Dermis microvascular lymphatic vessel endothelial cell (primary cell): ENCODE measurements around the gene SFXN1. TPM values are rescaled to one million over a fixed set of nuclear protein-coding genes. Genes with fewer than 3 reads are reported as not detected.
"Not testable (repeated sequence)": the region's sequence is repeated elsewhere in the genome, so short reads cannot be mapped to it uniquely, and the experiment has no call there.

Experiments
- DNase-seq, 2 donors: peaks; one replicate each; pipeline versions ENCODE4 v3.0.0 to v3.0.0-alpha.2; 2010; ENCODE audit warnings: low read depth in 2 of 2
- total RNA-seq: library from RNA; depleted of rRNA; stranded (reverse); fragments of >200 nt; gene quantifications from 2 replicates; pipeline ENCODE4 v1.2.1, GENCODE V29; 2014

Gene SFXN1, protein sequence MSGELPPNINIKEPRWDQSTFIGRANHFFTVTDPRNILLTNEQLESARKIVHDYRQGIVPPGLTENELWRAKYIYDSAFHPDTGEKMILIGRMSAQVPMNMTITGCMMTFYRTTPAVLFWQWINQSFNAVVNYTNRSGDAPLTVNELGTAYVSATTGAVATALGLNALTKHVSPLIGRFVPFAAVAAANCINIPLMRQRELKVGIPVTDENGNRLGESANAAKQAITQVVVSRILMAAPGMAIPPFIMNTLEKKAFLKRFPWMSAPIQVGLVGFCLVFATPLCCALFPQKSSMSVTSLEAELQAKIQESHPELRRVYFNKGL
- 67.4 and 71.8 TPM in 2 replicates for total RNA-seq

DNA sequence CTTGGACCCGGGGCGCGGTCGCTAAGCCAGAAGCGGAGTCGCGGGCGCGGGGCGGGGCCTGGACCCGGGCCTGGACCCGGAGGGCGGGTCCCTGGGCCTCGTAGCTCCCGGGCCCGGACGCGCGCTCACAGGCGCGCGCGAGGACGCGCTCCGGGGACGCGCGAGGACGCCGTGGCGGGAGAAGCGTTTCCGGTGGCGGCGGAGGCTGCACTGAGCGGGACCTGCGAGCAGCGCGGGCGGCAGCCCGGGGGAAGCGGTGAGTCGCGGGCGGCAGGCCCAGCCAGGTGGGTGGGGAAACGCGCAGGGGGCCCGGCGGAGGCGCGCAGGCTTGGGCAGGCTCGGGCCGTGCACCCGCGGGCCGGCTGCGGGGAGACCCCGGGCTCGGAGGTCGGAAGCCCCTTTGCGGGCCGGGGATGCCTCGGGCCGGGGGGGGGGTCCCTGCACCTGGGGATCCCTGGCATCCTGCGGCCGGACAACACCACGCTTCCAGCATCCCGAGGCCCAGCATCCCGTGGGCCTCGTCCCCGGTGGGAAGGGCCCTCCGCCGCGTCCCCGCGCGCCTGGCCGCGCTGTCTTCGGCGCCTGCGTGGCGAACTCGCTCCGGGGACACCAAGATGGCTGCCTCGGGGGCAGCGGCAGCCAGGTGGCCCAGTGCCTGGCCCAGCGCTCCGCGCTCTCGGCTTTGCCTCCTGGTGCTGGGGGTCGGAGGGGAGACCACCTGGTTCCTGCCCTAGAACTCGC lies at the start of gene SFXN1:
TSS of gene SFXN1 (plus strand) at position 177 of the 741 bp plus-strand sequence. CDS start 13,544 bp downstream, outside the sequence.
- DNase-seq, result peak; percentile 30 to 68

DNA sequence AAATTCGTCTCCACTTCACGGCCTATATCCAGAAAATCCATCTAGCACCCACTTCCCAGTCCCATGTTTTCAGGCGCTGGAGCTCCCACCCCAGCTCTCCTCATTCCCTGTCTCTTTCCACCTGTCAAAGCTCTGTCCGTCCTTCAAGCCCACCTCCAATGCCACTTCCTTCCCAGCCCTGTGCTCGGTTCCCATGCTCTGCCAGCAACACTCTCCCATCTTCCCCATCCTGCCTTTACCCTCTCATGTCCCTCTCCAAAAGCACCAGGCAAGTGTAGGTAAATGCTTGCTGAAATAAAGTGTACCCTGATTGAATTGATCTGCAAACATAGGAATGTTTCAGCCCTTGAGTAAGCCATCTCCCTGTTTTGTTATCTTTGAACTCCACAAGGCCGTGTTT lies 43.6 kb upstream of the SFXN1 start:
- DNase-seq, result no peak

DNA sequence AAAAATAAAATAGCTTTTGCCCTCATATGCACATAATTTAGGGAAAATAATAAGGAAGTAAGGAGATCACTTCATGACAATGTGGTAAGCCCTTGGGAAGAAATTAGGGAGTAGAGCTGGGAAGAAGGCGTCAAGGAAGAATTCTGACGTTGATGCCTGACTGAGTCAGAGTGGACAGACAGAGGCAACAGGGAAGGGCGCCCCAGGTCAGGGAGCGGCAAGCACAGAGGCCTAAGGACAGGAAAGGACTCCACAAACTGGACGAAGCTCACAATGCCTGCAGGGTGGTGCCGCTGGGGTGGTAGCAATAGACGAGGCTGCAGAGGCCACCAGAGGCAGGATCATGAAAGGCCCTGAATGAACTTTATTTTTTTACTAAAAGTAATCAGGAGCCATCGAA lies 42.0 kb upstream of the SFXN1 start:
- no peak for DNase-seq

DNA sequence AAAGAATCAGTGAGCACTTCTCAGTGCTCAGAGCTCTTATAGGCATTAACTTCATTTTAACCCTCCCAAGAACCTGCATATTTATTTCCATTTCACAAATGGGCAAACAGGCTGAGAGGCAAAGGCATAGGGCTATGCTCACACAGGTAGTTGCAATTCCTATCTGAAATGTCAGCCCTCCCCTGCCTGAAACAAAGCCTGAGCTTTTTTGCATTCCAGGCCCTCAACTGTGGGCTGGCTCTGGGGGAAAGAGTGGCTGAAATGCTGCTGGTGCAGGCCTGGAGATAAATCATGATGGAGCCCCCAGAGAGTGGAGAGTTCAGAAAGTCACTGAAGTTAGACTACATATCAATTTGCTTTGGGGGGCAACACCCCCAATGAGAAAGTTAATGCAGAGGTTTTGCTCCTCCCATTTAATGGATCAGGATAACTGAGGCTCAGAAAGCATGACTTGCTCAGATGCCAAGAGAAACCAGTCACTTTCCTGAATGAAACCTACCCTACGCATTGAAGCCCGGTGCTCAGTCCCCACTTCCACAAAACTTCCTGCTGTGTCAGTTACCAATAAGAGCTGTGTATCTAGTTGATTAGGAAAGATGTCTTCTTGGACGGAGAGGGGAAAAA lies 40.0 kb upstream of the SFXN1 start:
- no peak for DNase-seq

DNA sequence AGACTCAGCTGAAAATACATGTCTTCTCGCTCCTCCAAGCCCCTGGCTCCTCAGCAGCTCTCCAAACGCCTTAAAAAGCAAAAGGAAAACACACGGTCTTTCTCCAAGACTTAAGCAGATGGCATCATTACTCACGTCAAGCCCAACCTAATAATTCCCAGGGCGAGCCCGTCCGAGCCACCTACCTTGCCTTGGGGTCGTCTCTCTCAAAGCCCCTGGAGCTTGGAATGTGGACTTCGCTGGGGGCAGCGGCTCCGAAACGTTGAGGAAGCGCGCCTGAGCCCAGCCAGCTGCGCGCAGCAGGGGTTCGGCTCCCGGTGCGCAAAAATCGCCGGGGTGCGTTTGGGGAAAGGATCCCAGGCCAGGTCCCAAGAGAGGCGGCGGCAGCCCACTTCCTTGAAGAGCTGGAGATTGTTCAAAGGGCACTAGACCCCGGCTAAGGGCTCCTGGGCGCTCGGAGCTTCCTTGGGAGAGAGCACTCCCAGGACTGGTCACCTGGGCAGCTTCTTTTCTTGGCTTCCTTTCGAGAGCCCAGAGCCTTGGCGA lies 34.8 kb upstream of the SFXN1 start:
- no peak for DNase-seq

DNA sequence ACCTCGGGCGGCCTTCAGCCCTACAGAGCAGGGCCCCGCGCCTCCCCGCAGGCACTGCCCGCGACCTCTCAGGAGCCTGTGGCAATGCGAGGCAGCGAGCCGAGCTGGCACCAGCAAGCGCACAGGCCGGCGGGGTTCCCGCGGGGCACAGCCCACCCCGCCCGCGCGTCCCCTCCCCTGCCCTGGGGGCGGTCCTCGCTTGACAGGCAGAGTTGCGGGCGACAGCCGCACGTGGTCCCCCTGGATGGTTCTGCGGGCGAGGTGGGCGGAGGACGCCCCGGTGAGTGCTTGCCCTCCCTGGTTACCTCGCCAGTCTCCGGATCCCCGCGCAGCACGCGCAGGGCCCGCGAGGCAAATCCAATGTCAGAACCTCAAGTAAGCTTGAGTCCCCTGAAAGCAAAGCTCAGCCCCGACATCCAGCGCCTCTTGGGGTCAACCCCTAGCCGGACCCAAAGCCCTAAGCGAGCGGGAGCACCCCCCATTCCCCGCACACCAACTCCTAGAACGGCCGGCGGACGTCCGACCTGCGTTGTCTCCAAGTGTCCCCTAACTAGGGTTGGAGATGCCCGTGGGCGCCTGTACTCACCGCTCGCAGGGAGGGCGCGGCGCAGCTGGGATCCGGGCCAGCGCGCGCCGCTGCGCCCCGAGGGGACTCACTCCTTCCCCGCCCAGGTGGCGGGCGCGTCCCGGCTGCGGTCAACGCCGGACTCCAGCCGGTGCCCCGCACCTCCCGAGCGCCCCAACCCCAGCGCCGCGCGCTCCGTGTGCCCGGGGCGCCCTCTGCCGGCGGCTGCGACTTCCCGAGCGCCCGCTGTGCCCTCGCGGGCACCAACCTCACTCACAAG lies 34.1 kb upstream of the SFXN1 start, which contains the start of gene DRD1:
TSS of gene DRD1 (minus strand) at position 123 of the 845 bp plus-strand sequence. CDS start 1,083 bp downstream, outside the sequence.
- peak in 1 of 2 donors; percentile 27 for DNase-seq

DNA sequence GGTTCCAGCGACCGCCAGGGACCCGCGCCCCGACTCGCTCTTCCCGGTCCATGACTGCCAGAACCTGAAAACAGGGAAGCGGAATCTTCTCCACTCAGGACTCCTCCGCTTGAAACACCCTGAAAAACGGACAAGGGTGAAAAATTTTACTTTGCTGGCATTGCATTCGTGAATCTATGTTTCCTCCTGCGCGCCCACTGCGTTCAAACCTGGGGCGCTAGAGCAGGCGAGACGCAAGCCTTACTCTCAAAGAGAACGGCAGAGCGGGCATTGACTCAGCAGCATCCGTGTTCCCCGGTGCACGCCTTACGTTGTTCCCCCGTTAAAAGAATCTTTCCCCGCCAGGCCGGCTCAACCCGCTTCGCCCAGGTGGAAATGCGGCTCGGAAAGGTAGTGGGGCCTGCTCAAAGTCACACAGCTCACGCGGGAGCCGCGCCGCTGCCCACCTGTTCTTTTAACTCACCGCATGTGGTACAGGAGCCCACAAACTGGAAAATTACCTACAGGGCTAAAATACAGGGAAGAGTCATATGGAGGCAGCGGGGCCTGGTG lies 33.4 kb upstream of the SFXN1 start:
- no peak for DNase-seq

DNA sequence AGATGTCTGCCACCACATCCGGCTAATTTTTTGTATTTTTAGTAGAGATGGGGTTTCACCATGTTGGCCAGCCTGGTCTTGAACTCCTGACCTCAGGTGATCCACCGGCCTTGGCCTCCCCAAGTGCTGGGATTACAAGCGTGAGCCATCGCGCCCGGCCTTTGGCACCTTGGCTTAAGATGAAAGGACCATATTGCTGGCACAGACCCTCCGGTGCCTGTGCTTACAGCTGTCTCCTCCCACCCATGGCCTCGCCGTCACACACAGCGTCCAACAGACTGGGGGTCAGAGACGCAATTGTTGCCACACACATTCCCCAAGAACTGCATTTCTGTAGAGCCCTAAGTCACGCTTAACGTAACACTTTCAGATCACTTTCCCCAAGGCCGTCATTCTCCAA lies 32.0 kb upstream of the SFXN1 start:
- DNase-seq, result not testable (repeated sequence)

DNA sequence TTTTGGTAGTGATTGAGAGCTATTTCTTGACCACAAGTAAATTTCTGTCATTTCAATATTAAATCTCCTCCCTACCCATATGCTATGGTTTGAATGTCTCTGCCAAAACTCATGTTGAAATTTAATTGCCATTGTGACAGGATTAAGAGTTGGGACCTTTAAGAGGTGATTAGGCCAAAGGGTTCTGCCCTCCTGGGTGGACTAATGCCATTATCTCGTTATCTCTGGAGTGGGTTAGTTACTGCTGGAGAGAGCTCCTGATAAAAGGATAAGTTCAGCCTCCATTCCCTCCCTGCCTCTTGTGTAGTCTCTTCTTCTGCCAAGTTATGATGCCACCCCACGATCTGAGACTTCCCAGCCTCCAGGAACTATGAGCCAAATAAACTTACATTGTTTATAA lies 30.8 kb upstream of the SFXN1 start:
- no peak for DNase-seq

DNA sequence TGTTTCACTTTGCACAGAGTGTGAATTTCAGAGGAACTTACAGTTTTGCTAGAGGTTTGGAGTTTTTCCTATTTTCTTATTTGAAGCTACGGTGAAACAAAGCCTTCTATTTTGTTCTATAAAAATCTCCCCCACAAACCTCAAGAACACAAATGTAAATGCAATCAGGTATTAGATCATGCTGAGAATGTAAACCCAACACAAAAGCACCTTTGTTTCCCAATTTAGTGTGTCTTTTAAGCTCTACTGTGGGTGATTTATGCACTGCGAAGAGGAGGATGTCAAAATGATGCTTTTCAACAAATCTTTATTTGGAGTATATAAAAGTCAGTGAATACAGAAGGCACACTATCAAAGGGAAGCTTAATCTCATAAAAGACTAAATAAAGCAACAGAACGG lies 30.1 kb upstream of the SFXN1 start:
- no peak for DNase-seq

DNA sequence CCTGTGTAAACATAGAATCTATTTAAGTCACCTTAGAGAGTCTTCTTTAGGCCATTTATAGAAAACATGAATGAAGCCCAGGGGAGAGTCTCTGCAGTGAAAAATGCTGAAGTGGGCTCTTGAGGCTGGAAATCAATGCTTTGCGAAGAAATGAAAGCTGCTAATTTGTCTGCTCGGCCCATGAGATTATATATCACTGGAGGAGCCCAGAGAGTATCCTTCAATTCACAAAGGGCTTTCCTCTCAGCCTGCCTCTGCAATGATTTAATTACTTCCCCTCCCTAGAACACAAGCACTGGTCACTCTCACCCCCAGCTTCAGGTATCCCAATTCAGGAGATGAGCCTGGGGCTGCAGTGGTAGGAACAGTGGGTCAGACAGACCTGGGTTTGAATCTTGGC lies 26.2 kb upstream of the SFXN1 start:
- no peak for DNase-seq

DNA sequence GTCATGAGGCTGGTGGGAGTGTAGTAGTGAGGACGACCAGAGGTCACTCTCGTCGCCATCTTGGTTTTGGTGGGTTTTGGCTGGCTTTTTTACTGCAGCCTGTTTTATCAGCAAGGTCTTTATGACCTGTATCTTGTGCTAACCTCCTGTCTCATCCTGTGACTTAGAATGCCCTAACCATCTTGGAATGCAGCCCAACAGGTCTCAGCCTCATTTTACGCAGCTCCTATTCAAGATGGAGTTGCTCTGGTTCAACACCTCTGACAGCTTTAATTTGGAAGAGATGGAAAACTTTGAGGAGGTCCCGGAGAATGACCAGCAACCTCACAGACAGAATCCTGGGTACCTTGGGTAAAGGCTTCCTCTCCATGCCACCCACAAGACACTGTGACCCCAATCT lies 24.0 kb upstream of the SFXN1 start:
- DNase-seq, result not testable (repeated sequence)

DNA sequence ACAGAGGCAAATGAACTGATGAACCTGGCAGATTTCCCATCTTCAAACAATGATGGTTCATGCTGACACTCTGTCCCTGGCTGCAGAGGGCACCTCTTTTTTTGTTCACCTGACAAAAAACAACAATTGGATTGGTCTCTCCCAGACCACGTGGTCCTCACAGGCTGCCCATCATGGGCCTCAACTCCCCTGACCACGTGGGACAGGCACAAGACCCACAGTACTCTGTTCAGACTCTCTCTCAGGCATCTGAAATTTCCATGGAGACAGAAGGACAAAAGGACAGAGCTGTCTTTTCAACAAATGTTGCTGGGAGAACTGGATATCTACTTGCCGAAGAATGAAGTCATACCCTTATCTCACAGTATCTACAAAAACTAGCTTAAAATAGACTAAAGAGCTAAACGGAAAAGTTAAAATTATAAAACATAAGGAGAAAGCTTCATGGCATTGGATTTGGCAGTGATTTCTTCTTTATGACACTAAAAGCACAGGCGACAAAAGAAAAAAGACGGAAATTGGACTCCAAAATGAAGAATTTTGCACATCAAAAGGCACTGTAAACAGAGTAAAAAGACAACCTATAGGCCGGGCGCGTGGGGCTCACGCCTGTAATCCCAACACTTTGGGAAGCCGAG lies 22.1 kb upstream of the SFXN1 start:
- DNase-seq, result no peak

DNA sequence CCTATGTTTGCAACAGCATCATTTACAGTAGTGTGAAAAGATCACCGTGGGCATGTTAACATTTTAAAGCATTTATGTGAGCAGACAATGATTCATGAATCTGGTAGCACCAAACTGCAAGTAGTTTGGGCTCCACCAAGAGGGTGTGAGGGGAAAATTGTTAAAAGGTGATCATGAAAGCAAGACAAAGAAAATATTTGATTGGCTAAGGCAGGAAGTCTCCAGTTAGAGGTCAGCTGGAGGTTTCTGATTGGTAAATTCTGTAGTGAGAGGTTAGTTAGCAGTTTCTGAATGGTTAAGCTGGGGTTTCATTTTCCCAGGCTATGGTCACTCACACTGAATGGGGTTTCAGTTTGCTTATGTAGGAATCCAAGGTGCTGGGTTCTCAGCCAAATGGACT lies 20.9 kb upstream of the SFXN1 start:
- DNase-seq, result no peak

DNA sequence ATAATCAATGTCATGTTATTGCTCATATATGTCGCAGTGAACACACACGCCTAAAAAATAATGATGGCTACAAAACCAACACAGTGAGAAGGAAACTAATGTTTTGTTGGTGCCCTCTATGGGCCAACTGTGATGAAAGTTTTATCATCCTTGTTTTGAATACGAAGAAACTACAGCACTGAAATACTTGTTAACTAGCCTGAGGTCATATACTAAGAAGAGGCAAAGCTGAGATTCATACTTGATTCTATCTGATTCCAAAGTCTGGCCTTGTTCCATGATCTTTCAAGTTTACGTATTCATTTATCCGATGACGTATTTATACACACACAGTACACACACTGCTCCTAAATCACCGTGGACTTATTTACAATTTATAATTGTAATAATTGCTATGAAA lies 18.2 kb upstream of the SFXN1 start:
- DNase-seq, result no peak

DNA sequence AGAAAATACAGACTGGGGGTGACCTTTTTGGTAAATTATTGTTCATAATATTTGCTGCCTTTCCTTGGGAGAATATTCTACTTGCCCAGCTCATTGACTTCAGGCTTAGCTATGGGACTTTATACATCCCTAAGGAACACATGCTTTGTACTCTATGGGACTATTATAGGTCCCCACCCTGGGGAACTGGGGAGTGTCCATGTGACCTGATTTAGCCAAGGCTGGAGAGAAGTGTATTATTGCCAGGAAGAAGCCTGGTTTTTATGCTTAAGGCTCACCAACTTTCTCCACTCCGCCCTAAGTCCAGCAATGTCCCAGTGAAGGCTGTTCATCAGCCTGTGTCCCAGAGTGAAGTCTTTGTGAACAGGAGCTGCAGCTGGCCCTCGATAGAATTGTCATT lies 17.8 kb upstream of the SFXN1 start:
- no peak for DNase-seq

DNA sequence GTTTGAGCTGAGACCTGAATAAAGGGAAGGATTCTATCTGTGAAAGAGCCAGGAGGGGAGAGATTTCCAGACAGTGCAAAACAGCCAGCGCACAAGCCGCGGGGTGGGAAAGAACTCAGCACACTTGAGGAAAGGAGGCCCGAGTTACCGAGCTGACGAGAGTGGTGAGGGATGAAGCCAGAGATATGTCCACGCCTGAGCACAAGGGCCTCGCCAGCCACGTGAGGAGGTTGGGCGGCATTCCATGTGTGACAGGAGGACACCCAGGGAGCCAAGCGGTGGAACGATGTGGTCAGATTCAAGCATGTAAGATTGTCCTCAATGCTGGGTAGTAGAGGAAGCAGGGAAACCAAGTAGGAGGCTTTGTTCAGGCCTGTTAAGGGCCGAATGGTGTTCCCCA lies 17.0 kb upstream of the SFXN1 start:
- DNase-seq, result no peak

DNA sequence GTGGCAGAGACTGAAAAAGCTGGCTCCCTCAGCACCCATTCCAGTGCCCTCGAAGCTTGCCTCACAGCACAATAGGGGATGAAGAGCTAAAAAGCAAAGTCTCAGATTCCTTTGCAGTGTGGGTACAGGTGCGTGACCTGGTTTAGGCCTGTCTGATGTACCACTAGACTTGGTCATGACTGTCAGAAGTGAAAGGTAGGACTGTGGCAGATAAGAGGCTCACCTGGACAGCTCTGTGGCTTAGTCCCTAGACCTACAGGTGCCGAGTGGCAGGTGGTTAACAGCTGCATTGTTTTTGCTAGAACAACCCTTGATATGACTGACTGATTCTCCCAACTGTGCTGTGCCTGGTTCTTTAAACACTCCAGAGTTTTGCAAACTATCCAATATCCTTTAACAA lies 14.7 kb upstream of the SFXN1 start:
- no peak for DNase-seq

DNA sequence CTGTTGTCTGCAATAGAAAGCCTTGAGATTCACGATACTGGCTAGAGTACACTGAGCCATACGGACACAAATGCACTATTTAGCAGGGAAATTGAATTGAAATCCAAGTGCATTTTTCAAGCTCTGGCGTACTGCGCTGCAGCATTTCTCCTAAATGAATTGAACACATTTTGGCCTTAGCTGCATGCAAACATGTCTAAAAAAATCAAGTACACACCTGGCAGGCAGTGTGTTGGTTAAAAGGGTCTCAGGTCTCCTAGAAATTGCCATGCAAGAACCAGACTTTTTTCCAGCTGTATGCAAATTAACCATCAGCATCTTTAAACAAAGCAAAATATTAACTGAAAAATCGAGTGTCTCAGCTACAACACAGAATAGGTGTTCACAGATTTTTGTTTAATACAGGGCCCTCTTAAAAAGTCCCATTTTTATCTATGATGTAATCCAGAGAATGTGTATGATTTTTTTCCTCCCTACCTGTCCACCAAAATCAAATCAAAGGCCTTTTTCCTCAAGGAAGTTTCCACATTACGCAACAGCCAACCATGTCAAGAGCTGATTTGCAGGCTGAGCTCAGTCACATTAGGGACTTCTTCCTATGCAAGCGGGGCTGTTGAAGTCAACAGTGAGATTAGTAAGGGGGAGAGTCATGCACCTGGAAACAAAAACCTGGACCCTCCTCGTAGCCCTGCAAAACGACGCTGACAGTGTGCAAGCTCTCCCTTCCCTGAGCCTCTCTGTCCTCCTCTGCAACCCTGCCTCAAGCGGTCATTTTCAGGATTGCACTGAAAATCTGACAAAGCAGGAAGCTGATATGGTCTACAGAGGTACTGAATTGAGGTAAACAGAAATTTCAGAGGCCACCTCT lies 14.1 kb upstream of the SFXN1 start:
- DNase-seq, result peak; percentile 10 to 30

DNA sequence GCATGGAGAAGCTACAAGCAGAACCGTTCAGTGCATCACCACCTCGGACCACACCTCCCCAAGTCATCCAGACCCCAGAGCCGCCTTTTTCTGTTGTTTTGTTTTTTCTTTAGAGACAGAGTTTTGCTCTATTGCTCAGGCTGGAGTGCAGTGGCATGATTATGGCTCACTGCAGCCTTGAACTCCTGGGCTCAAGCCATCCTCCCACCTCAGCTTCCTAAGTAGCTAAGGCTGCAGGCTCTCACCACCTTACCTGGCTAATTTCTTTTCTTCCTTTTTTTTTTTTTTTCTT lies 13.5 kb upstream of the SFXN1 start:
- DNase-seq, result no peak
